Measurements from ENCODE around the gene GGT1.
"Not testable (repeated sequence)": the region's sequence is repeated elsewhere in the genome, so short reads cannot be mapped to it uniquely, and the experiment has no call there.

Gene GGT1

DNA sequence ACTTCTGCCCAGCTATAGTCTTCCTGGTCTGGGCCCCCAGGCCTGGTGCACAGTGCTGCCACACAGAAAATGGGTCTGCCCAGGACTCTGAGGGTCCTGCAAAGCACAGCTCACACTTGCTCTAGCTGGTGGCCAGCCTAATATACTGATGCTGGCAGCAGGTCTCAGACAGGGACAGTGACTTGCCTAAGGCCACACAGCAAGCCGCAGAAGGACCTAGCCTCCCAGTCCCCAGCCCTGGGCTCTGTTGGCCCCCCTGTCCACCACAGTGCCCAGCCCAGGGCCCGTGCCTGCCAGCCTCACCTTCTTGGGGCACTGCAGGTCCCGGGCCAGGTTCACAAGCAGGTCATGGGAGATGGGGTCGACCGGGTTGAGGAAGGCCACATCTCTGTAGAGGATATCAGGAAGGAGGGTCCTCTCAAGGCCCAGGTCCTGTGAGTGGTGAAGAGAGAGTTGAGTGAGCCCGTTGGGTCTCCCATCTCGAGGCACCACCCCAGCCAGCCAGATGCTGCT, 13.4 kb upstream of the GGT1 start:
- H3K9me3 ChIP-seq (ENCODE audit: control insufficient read depth, insufficient read depth, low read length): no peaks in the 10 kb centered on the region
- peaks cover 3% of the 10 kb centered on the region; the same call in 1 of the 2 replicates for H3K4me1 ChIP-seq (ENCODE audit: insufficient read depth, low read length)
- no peak overlapping the region for H3K9ac ChIP-seq (ENCODE audit: low read depth, low read length)
- H3K36me3 ChIP-seq (ENCODE audit: insufficient read depth, low read length): no peaks in the 10 kb centered on the region

DNA sequence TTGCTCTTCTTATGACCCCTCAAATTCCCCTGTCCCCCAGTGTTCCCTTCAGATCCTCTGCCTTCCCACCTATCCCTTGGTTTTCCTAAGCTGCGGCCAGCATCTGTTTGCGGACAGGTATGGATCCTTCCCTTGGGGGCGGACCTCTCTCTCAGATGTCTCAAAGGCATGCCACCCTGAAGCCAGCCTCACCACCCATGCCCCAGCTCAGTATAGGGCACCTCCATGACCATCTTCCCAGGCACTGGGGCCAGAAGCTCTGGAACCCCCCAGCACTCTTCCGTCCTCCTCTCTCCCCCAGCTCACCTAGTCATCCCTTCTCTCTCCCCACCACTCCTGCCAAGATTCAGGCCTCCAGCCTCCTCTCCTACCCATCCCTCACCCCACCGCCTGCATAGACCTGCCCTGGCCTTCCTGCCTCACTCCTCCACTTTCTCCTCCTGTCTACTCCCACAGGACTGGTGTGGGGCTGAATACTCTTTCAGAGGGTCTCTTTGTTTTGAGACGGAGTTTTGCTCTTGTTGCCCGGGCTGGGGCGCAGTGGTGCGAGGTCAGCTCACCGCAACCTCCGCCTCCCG, 12.3 kb upstream of the GGT1 start:
- H3K9ac ChIP-seq (ENCODE audit: low read depth, low read length): no peak overlapping the region
- H3K36me3 ChIP-seq (ENCODE audit: insufficient read depth, low read length): no peaks in the 10 kb centered on the region
- no peaks in the 10 kb centered on the region for H3K9me3 ChIP-seq (ENCODE audit: control insufficient read depth, insufficient read depth, low read length)
- peaks cover 10% of the 10 kb centered on the region; the same call in 1 of the 2 replicates for H3K4me1 ChIP-seq (ENCODE audit: insufficient read depth, low read length)

- H3K4me1 ChIP-seq (ENCODE audit: insufficient read depth, low read length): peaks cover 10% of the 10 kb centered on the region; the same call in 1 of the 2 replicates
- no peaks in the 10 kb centered on the region for H3K9me3 ChIP-seq (ENCODE audit: control insufficient read depth, insufficient read depth, low read length)
- no peak overlapping the region for H3K9ac ChIP-seq (ENCODE audit: low read depth, low read length)
- H3K36me3 ChIP-seq (ENCODE audit: insufficient read depth, low read length): no peaks in the 10 kb centered on the region
These were observed 11.6 kb upstream of the GGT1 start for GRCh38 chr22:24591286-24591830.

DNA sequence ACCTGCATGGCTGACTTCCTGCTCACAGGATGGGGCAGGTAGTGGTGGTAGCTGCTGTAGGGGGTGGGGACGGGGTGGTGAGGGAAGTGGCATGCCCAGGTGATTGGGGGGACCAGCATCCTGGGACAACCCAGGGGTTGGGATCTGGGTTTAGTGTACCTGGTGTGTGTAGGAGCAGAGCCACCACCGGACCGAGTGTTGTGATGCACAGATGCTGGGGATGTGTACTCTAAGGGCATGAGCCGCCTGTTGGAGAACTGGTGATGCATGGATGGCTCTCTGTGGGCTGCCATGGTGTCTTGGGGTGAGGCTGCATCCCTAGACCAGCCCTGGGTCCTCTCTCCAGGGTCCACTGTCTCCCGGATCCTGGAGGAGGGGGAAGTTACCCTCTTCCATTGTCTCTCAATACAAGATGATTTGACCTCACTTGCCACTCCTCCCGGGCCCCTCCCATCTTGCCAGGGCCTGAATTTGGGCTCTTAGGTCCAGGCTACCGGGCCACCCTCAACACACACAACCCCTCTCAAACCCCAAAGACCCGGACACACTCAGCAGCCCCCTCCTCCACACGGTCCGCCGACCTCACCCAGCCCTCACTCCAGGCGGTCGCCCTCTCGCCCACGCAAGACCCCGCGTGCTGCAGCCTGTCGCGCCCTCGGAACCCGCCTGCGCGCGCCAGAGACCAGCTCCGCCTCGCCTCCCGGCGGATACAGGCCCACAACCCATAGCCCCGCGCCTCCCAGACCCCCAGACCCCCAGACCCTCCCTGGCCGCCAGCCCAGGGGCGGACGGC, 10.7 kb upstream of the GGT1 start:
- Histone ChIP-seq H3K36me3 (ENCODE audit: insufficient read depth, low read length) (no peaks in the 10 kb centered on the region), H3K4me1 (ENCODE audit: insufficient read depth, low read length) (peaks cover 10% of the 10 kb centered on the region; the same call in 1 of the 2 replicates), H3K9ac (ENCODE audit: low read depth, low read length) (peak overlapping the region; percentile 77), H3K9me3 (ENCODE audit: control insufficient read depth, insufficient read depth, low read length) (no peaks in the 10 kb centered on the region)

- no peaks in the 10 kb centered on the region for H3K36me3 ChIP-seq (ENCODE audit: insufficient read depth, low read length)
- no peaks in the 10 kb centered on the region for H3K9me3 ChIP-seq (ENCODE audit: control insufficient read depth, insufficient read depth, low read length)
- H3K9ac ChIP-seq (ENCODE audit: low read depth, low read length): peak within 1 kb of the TSS; percentile 77
- peaks cover 10% of the 10 kb centered on the region; the same call in 1 of the 2 replicates for H3K4me1 ChIP-seq (ENCODE audit: insufficient read depth, low read length)
These were observed 10.0 kb upstream of the GGT1 start, which contains the start of gene LRRC75B for GRCh38 chr22:24592851-24593558. TSS of gene LRRC75B (minus strand) at chr22:24593073. CDS start at chr22:24593039, 34 bp downstream.

- not testable (repeated sequence) for H3K36me3 ChIP-seq (ENCODE audit: insufficient read depth, low read length); H3K9me3 ChIP-seq (ENCODE audit: control insufficient read depth, insufficient read depth, low read length)
- H3K9ac ChIP-seq (ENCODE audit: low read depth, low read length): peak overlapping the region; percentile 77
- peaks cover 10% of the 10 kb centered on the region; the same call in 1 of the 2 replicates for H3K4me1 ChIP-seq (ENCODE audit: insufficient read depth, low read length)
These were observed 9.5 kb upstream of the GGT1 start for GRCh38 chr22:24593559-24593835.

DNA sequence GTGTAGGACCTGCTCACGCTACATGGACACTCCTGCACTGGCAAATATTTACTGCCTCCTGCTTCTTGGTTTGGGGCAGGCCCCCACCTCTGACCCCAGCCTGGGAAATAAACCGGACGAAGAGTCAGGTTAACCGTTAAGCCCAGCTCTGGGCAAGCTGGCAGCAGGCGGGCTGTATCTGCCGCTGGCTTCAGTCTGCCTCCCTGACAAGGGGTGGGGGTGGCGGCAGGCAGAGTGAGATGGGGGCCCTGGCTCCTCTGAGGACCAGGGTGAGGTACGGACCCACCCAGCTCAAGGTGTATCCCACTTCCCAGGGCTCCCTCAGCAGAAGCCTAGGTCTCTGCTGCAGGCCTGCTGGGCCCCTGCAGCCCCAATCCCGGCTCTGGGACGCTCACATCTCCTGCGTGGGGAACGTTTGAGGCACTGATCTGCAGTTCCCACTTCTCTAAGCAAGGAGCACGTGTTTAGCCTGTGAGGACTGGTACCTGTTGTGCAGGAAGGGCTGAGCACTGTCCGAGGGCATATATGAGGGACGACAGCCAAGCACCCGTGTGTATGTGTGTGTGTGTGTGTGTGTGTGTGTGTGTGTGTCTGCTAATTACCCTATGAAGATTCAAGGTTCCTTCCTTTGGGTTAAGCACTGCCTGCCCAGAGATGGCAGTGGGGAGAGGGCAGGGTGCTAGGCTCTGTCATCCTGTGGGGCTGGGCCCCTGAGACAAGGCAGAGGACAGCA, 9.0 kb upstream of the GGT1 start:
- Histone ChIP-seq H3K9ac (ENCODE audit: low read depth, low read length) (no peak overlapping the region), H3K4me1 (ENCODE audit: insufficient read depth, low read length) (peaks cover 10% of the 10 kb centered on the region; the same call in 1 of the 2 replicates), H3K36me3 (ENCODE audit: insufficient read depth, low read length) (no peaks in the 10 kb centered on the region), H3K9me3 (ENCODE audit: control insufficient read depth, insufficient read depth, low read length) (no peaks in the 10 kb centered on the region)

DNA sequence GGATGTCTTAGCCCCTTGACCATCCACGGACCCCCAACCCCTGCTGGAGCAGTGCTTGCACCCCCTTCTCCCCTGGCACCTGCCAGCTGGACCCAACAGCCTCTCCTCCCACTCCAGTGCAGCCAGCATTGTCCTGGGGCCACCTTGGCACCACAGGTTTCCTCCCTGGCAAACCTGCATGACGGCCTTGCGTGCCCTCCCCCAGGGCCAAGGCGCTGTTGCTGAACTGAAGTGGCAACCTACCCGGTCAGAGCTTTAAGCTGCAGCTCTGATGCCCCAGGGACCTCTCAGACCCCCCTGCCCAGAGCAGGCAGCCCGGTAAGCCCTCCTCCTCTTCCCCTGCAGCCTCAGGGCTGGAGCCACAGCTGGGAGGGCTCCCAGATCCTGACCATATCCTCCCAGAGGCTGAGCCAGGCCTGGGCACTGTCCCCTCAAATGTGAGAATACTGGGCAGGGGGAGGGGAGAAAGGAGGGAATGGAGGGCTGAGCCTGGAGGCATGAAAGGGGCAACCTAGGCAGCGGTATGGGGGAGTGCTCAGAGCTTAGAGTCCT, 8.3 kb upstream of the GGT1 start:
- H3K9ac ChIP-seq (ENCODE audit: low read depth, low read length): no peak overlapping the region
- H3K36me3 ChIP-seq (ENCODE audit: insufficient read depth, low read length): no peaks in the 10 kb centered on the region
- peaks cover 14% of the 10 kb centered on the region; the same call in 1 of the 2 replicates for H3K4me1 ChIP-seq (ENCODE audit: insufficient read depth, low read length)
- H3K9me3 ChIP-seq (ENCODE audit: control insufficient read depth, insufficient read depth, low read length): no peaks in the 10 kb centered on the region

- Histone ChIP-seq H3K4me1 (ENCODE audit: insufficient read depth, low read length) (peaks cover 19% of the 10 kb centered on the region; the same call in 1 of the 2 replicates), H3K9me3 (ENCODE audit: control insufficient read depth, insufficient read depth, low read length) (no peaks in the 10 kb centered on the region), H3K36me3 (ENCODE audit: insufficient read depth, low read length) (no peaks in the 10 kb centered on the region), H3K9ac (ENCODE audit: low read depth, low read length) (no peak overlapping the region)
These were observed 7.8 kb upstream of the GGT1 start for GRCh38 chr22:24595228-24595627.

- Histone ChIP-seq H3K9me3 (ENCODE audit: control insufficient read depth, insufficient read depth, low read length) (no peaks in the 10 kb centered on the region), H3K4me1 (ENCODE audit: insufficient read depth, low read length) (peaks cover 19% of the 10 kb centered on the region; the same call in 1 of the 2 replicates), H3K36me3 (ENCODE audit: insufficient read depth, low read length) (no peaks in the 10 kb centered on the region), H3K9ac (ENCODE audit: low read depth, low read length) (no peak overlapping the region)
These were observed 7.1 kb upstream of the GGT1 start for GRCh38 chr22:24595863-24596262.

DNA sequence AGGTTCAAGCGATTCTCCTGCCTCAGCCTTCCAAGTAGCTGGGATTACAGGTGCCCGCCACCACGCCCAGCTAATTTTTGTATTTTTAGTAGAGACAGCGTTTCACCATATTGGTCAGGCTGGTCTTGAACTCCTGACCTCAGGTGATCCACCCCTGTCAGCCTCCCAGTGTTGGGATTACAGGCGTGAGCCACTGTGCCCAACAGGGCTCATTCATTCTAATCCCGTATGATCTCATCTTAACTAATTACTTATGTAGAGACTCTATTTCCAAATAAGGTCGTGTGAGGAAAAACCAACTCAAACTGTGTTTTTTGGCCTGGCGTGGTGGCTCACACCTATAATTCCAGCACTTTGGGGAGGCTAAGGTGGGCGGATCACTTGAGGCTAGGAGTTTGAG, 5.9 kb upstream of the GGT1 start:
- H3K4me1 ChIP-seq (ENCODE audit: insufficient read depth, low read length): peaks cover 19% of the 10 kb centered on the region; the same call in 1 of the 2 replicates
- not testable (repeated sequence) for H3K36me3 ChIP-seq (ENCODE audit: insufficient read depth, low read length); H3K9ac ChIP-seq (ENCODE audit: low read depth, low read length); H3K9me3 ChIP-seq (ENCODE audit: control insufficient read depth, insufficient read depth, low read length)

- peaks cover 17% of the 10 kb centered on the region; the same call in 1 of the 2 replicates for H3K4me1 ChIP-seq (ENCODE audit: insufficient read depth, low read length)
- no peaks in the 10 kb centered on the region for H3K36me3 ChIP-seq (ENCODE audit: insufficient read depth, low read length)
- no peaks in the 10 kb centered on the region for H3K9me3 ChIP-seq (ENCODE audit: control insufficient read depth, insufficient read depth, low read length)
- H3K9ac ChIP-seq (ENCODE audit: low read depth, low read length): no peak overlapping the region
These were observed 3.5 kb upstream of the GGT1 start for GRCh38 chr22:24599514-24599913.

DNA sequence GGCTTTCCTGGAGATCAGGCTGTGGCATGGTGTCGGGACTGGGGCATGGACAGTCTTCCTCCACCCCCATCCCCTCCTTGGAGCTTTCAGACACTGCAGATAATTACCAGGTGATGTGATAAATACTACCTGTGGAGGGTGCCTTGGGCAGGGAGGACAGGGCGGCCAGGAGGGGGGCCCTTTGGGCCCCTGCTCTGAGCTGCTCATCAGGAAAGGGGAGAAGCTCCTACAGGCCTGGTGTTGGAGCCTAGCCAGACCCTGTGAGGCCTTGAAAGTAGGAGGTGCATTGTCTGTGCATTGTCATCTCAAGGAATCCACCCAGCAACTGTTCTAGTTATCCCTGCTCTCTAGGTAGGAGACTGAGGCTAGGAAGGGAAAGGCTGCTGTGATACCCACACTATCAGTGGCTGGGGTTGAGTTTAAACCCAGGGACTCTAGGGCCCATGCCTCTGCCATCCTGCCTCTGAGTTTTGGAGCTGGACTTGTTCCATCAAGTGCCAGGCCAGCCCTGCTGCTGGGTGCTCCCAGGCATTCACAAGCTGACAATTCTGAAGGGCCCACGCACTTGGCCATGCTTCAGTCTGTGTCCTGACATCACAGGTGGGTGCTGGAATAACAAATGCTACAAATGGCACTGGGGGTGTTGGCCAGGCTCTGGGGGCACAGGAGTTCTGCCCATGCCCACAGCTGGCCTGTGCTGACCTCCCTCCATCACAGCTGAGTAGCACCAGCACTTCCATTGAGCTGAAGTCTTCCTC, 2.9 kb upstream of the GGT1 start:
- peaks cover 11% of the 10 kb centered on the region; the same call in 1 of the 2 replicates for H3K4me1 ChIP-seq (ENCODE audit: insufficient read depth, low read length)
- H3K36me3 ChIP-seq (ENCODE audit: insufficient read depth, low read length); H3K9ac ChIP-seq (ENCODE audit: low read depth, low read length); H3K9me3 ChIP-seq (ENCODE audit: control insufficient read depth, insufficient read depth, low read length): not testable (repeated sequence)

Data from ES-I3 (cell line).